GM12878 (cell line): ENCODE data around the gene SLC2A8. TPM values are rescaled to one million over a fixed set of nuclear protein-coding genes. Genes with fewer than 3 reads are reported as not detected.

ENCODE experiments used
- ATAC-seq: fragments of 200-7000 bp; cut with Tn5 transposase; 3 replicates; pipeline ENCODE4 v1.9.1; 2020; ENCODE audit warnings: mild to moderate bottlenecking, moderate library complexity
- BruUV-seq: library from RNA; stranded (reverse); fragments of 400-500 nt; replicated peaks from 2 replicates; lab custom pipeline; 2021; lab: Mats Ljungman, UMichigan
- CTCF ChIA-PET: fragments of 300-600 bp; sonication (Branson Sonifier 250); formaldehyde crosslinking; extraction: SDS; loops from one replicate; lab custom pipeline; 2021; ENCODE audit warnings: inconsistent platforms; lab: Yijun Ruan, JAX
- POLR2A ChIA-PET: fragments of 350-600 bp; formaldehyde crosslinking; extraction: SDS; loops from one replicate; lab custom pipeline; 2021; ENCODE audit warnings: inconsistent platforms; lab: Charles Lee
- RAD21 ChIA-PET: fragments of 300-600 bp; sonication (Branson Sonifier 250); formaldehyde crosslinking; loops from one replicate; lab custom pipeline; 2023; ENCODE audit warnings: antibody characterized with exemption; ENCODE audit not compliant: unreplicated experiment; lab: Charles Lee
- SMC1A ChIA-PET: fragments of 300-600 bp; sonication (Branson Sonifier 250); formaldehyde crosslinking; loops from one replicate; lab custom pipeline; 2023; ENCODE audit not compliant: unreplicated experiment, uncharacterized antibody; lab: Charles Lee
- DNase-seq: peaks from one replicate; pipeline ENCODE4 v3.0.0-alpha.2; 2011; ENCODE audit warnings: low read depth, low spot score
- FAIRE-seq: peaks from 3 replicates; lab custom pipeline; 2011; peaks lifted over from hg19 to GRCh38; lab: Jason Lieb, UNC
- H2AFZ ChIP-seq: 2 replicates; pipeline ENCODE4 v1.6.0; 2011; ENCODE audit warnings: low read depth, low read length, control low read depth; ENCODE audit not compliant: control insufficient read depth
- H3K27ac ChIP-seq: 2 replicates; pipeline ENCODE4 v1.5.1; 2011; ENCODE audit warnings: control low read depth; ENCODE audit not compliant: control insufficient read depth, insufficient read depth
- H3K27me3 ChIP-seq, 2 experiments: replicated peaks in 1 of 2; 2 replicates each; pipeline versions ENCODE4 v1.6.0 to v1.6.1; 2011; ENCODE audit warnings: low read length in 1 of 2; ENCODE audit not compliant: control insufficient read depth in 2 of 2, insufficient read depth in 2 of 2
- H3K36me3 ChIP-seq, 2 experiments: 2 replicates each; pipeline ENCODE4 v1.5.1; 2011; ENCODE audit warnings: low read length in 1 of 2; ENCODE audit not compliant: control insufficient read depth in 2 of 2, insufficient read depth in 2 of 2
- H3K4me1 ChIP-seq: 2 replicates; pipeline ENCODE4 v1.6.1; 2011; ENCODE audit warnings: mild to moderate bottlenecking, low read length, moderate library complexity, mixed read lengths; ENCODE audit not compliant: control insufficient read depth, insufficient read depth
- H3K4me2 ChIP-seq: 2 replicates; pipeline ENCODE4 v1.6.0; 2011; ENCODE audit warnings: control low read depth; ENCODE audit not compliant: control insufficient read depth, insufficient read depth
- H3K4me3 ChIP-seq: fragments of 200-600 bp; sonication (generic); 2 replicates; pipeline ENCODE4 v1.5.1; 2016
- H3K79me2 ChIP-seq: 2 replicates; pipeline ENCODE4 v1.6.0; 2011; ENCODE audit warnings: low read length; ENCODE audit not compliant: control insufficient read depth, insufficient read depth
- H3K9ac ChIP-seq: 2 replicates; pipeline ENCODE4 v1.8.0; 2011; ENCODE audit warnings: low read length, control low read depth, mixed read lengths; ENCODE audit not compliant: control insufficient read depth, insufficient read depth
- H3K9me3 ChIP-seq: replicated peaks from 3 replicates; pipeline ENCODE4 v1.5.1; 2011; ENCODE audit warnings: mild to moderate bottlenecking, low read length; ENCODE audit not compliant: control insufficient read depth, insufficient read depth
- H4K20me1 ChIP-seq: 2 replicates; pipeline ENCODE4 v1.6.0; 2011; ENCODE audit not compliant: control insufficient read depth, insufficient read depth
- ASH2L ChIP-seq: fragments of 300-600, 200-600 bp; sonication (generic); IDR thresholded peaks from 2 replicates; pipeline ENCODE4 v1.6.1; 2017; ENCODE audit warnings: low read depth, mild to moderate bottlenecking, borderline replicate concordance
- EGR1 ChIP-seq, 2 experiments: IDR thresholded peaks; 1 replicate in 1 of 2; 2 replicates in 1 of 2; pipeline ENCODE4 v1.6.1; 2011 to 2012; ENCODE audit warnings: low read depth in 2 of 2, low read length in 2 of 2, borderline replicate concordance in 1 of 2, mild to moderate bottlenecking in 1 of 2, moderate library complexity in 1 of 2
- HDGF ChIP-seq: fragments of 450-650 bp; IDR thresholded peaks from 2 replicates; pipeline ENCODE4 v1.6.1; 2016; ENCODE audit warnings: antibody characterized with exemption
- IKZF2 ChIP-seq, 2 experiments: fragments of 450-650 bp; IDR thresholded peaks; 2 replicates each; pipeline ENCODE4 v1.6.1; 2017; ENCODE audit warnings: mild to moderate bottlenecking in 2 of 2, moderate library complexity in 2 of 2
- MXI1 ChIP-seq: fragments of 150-350 bp; IDR thresholded peaks from 2 replicates; pipeline ENCODE4 v1.6.1; 2011; ENCODE audit warnings: low read depth, mild to moderate bottlenecking, inconsistent platforms, low read length, improper control_type of control experiment
- NFIC ChIP-seq: IDR thresholded peaks from 2 replicates; pipeline ENCODE4 v1.6.1; 2012; ENCODE audit warnings: low read depth, mild to moderate bottlenecking, inconsistent platforms, low read length, moderate library complexity
- RBBP5 ChIP-seq: fragments of 200-600 bp; sonication (generic); conservative IDR thresholded peaks from 2 replicates; pipeline ENCODE4 v1.6.1; 2016
- SMAD1 ChIP-seq: fragments of 450-650 bp; IDR thresholded peaks from 2 replicates; pipeline ENCODE4 v1.6.1; 2018; ENCODE audit warnings: mild to moderate bottlenecking, low read depth; ENCODE audit not compliant: partially characterized antibody
- WGBS: methylation state at CpG from one replicate; pipeline ENCODE4 v1.1.6; 2016; ENCODE audit warnings: low lambda C conversion rate; ENCODE audit not compliant: insufficient replicate concordance, insufficient coverage; ENCODE audit errors: missing lambda C conversion rate; 5-methylcytosine and 5-hydroxymethylcytosine counted together
- in situ Hi-C: fragments of 300-500 bp; cut with MboI; formaldehyde crosslinking; loops from 9 replicates; pipeline ENCODE4 v1.14.3; 2018; ENCODE audit warnings: mixed read lengths
- intact Hi-C: fragments of 100-400 bp; cut with micrococcal nuclease; formaldehyde crosslinking; loops from one replicate; pipeline ENCODE4 v1.14.2; 2022; ENCODE audit not compliant: unreplicated experiment
- polyA plus RNA-seq, 11 experiments: library from polyadenylated mRNA; depleted of rRNA in 4 of 11; unstranded in 6 of 11; stranded (reverse) in 5 of 11; fragments of >200 nt; fragmentation: Nextera tagmentation in 4 of 11; fragmentation: Illumina TruSeq in 1 of 11; extraction: Ambion mirVana in 4 of 11; extraction: Trizol in 1 of 11; gene quantifications; 1 replicate in 1 of 11; 2 replicates in 10 of 11; pipeline versions ENCODE4 v1.2.1 to v1.2.3, GENCODE V29; 2011 to 2016; ENCODE audit warnings: inconsistent platforms in 2 of 11, missing spikeins in 2 of 11, low read depth in 1 of 11
- total RNA-seq, 4 experiments: library from RNA; depleted of rRNA in 3 of 4; stranded (reverse); fragments of >200 nt in 3 of 4; fragmentation: Illumina TruSeq in 1 of 4; extraction: Trizol in 1 of 4; gene quantifications; 2 replicates each; pipeline versions ENCODE4 v1.2.1 to v1.2.3, GENCODE V29; 2013 to 2021
- TF ChIP-seq, protein P1 (sequence below): fragments of 450-650 bp; IDR thresholded peaks from 2 replicates; pipeline ENCODE4 v1.6.1; 2017; ENCODE audit warnings: mild to moderate bottlenecking
- TF ChIP-seq, protein P2 (sequence below): IDR thresholded peaks from 2 replicates; pipeline ENCODE4 v1.6.1; 2012; ENCODE audit warnings: mild to moderate bottlenecking, low read depth, low read length
- TF ChIP-seq, protein P3 (sequence below): IDR thresholded peaks from 2 replicates; pipeline ENCODE4 v1.6.1; 2012; ENCODE audit warnings: low read depth, low read length, improper control_type of control experiment
- TF ChIP-seq, protein P4 (sequence below): fragments of 450-650 bp; IDR thresholded peaks from 2 replicates; pipeline ENCODE4 v1.6.1; 2016; ENCODE audit warnings: mild to moderate bottlenecking
- TF ChIP-seq, protein P5 (sequence below): fragments of 150-350 bp; IDR thresholded peaks from 2 replicates; pipeline ENCODE4 v1.6.1; 2014; ENCODE audit warnings: mild to moderate bottlenecking, low read depth, low read length

Gene SLC2A8
- total and polyA plus RNA-seq, 10 of the 15 experiments (the other 5 are each of a cell fraction or from before 2014, with no cell fraction given): 0.31 to 22.7 (median 10.0) TPM

DNA sequence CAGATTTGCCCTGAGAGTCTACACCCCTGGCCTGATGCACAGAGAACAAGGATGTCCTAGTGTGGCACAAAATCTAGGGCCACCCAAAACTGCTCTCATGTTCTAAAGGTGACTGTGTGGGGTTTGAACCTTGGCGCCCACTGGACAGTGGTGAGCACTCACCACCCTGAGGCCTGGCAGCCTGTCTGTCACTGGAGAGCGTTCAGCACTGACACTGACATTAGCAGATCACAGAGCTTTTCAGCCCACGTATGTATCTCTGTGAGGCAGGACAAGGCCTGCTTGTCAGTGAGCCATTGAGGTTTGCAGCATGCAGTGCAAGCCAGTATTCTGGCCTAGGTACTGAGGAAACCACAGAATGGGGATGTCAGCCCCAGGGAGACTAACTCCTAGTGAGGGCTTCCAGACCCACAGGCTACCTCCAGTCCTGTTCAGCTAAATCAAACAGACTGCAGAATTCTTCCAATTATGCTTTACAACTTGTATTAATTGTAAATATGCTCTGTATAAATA lies 38.9 kb upstream of the SLC2A8 start:
- ChIA-PET CTCF (interaction anchor here (1.2 kb wide), 1 partner anchor 143 kb away, joined by 3 read pairs; no protein-coding TSS in a partner anchor), SMC1A (no interaction called here), RAD21 (no interaction called here), POLR2A (interaction anchor here (0.6 kb wide), 1 partner anchor 1620 kb away, joined by 5 read pairs; no protein-coding TSS in a partner anchor)
- H3K4me2 ChIP-seq: no peak overlapping the region
- no peaks in the 10 kb centered on the region; a peak in 1 of 4 replicates for H3K36me3 ChIP-seq
- no peak overlapping the region for H2AFZ ChIP-seq
- FAIRE-seq: no peak
- intact Hi-C loops: no loop called here
- no TSS peak for BruUV-seq
- H3K9ac ChIP-seq: no peak overlapping the region
- 68% methylated on average over 3 of the region's 3 CpGs for WGBS
- no peak for DNase-seq
- H3K79me2 ChIP-seq: no peaks in the 10 kb centered on the region
- H4K20me1 ChIP-seq: no peaks in the 10 kb centered on the region
- in situ Hi-C loops: no loop called here
- ATAC-seq: no peak
- no peak overlapping the region for H3K4me3 ChIP-seq
- H3K9me3 ChIP-seq: no peaks in the 10 kb centered on the region
- no peaks in the 10 kb centered on the region for H3K27me3 ChIP-seq
- no peak overlapping the region for H3K27ac ChIP-seq
- H3K4me1 ChIP-seq: peaks cover 5% of the 10 kb centered on the region; the same call in 1 of the 2 replicates
- TF ChIP-seq, protein P1, sequence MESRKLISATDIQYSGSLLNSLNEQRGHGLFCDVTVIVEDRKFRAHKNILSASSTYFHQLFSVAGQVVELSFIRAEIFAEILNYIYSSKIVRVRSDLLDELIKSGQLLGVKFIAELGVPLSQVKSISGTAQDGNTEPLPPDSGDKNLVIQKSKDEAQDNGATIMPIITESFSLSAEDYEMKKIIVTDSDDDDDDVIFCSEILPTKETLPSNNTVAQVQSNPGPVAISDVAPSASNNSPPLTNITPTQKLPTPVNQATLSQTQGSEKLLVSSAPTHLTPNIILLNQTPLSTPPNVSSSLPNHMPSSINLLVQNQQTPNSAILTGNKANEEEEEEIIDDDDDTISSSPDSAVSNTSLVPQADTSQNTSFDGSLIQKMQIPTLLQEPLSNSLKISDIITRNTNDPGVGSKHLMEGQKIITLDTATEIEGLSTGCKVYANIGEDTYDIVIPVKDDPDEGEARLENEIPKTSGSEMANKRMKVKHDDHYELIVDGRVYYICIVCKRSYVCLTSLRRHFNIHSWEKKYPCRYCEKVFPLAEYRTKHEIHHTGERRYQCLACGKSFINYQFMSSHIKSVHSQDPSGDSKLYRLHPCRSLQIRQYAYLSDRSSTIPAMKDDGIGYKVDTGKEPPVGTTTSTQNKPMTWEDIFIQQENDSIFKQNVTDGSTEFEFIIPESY: no peak
- TF ChIP-seq SMAD1 (no peak), ASH2L (no peak), HDGF (no peak), EGR1 (IDR thresholded peaks at IDR 0.05; ENCODE audit: borderline replicate concordance in 1 of 2, low read depth in 2 of 2, low read length in 2 of 2) (no peak), RBBP5 (no peak), IKZF2 (IDR thresholded peaks at IDR 0.05) (no peak), MXI1 (no peak), NFIC (no peak)
- TF ChIP-seq, protein P2, sequence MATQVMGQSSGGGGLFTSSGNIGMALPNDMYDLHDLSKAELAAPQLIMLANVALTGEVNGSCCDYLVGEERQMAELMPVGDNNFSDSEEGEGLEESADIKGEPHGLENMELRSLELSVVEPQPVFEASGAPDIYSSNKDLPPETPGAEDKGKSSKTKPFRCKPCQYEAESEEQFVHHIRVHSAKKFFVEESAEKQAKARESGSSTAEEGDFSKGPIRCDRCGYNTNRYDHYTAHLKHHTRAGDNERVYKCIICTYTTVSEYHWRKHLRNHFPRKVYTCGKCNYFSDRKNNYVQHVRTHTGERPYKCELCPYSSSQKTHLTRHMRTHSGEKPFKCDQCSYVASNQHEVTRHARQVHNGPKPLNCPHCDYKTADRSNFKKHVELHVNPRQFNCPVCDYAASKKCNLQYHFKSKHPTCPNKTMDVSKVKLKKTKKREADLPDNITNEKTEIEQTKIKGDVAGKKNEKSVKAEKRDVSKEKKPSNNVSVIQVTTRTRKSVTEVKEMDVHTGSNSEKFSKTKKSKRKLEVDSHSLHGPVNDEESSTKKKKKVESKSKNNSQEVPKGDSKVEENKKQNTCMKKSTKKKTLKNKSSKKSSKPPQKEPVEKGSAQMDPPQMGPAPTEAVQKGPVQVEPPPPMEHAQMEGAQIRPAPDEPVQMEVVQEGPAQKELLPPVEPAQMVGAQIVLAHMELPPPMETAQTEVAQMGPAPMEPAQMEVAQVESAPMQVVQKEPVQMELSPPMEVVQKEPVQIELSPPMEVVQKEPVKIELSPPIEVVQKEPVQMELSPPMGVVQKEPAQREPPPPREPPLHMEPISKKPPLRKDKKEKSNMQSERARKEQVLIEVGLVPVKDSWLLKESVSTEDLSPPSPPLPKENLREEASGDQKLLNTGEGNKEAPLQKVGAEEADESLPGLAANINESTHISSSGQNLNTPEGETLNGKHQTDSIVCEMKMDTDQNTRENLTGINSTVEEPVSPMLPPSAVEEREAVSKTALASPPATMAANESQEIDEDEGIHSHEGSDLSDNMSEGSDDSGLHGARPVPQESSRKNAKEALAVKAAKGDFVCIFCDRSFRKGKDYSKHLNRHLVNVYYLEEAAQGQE: no peak
- TF ChIP-seq, protein P3, sequence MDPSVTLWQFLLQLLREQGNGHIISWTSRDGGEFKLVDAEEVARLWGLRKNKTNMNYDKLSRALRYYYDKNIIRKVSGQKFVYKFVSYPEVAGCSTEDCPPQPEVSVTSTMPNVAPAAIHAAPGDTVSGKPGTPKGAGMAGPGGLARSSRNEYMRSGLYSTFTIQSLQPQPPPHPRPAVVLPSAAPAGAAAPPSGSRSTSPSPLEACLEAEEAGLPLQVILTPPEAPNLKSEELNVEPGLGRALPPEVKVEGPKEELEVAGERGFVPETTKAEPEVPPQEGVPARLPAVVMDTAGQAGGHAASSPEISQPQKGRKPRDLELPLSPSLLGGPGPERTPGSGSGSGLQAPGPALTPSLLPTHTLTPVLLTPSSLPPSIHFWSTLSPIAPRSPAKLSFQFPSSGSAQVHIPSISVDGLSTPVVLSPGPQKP: no peak
- TF ChIP-seq, protein P4, sequence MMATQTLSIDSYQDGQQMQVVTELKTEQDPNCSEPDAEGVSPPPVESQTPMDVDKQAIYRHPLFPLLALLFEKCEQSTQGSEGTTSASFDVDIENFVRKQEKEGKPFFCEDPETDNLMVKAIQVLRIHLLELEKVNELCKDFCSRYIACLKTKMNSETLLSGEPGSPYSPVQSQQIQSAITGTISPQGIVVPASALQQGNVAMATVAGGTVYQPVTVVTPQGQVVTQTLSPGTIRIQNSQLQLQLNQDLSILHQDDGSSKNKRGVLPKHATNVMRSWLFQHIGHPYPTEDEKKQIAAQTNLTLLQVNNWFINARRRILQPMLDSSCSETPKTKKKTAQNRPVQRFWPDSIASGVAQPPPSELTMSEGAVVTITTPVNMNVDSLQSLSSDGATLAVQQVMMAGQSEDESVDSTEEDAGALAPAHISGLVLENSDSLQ: no peak
- TF ChIP-seq, protein P5, sequence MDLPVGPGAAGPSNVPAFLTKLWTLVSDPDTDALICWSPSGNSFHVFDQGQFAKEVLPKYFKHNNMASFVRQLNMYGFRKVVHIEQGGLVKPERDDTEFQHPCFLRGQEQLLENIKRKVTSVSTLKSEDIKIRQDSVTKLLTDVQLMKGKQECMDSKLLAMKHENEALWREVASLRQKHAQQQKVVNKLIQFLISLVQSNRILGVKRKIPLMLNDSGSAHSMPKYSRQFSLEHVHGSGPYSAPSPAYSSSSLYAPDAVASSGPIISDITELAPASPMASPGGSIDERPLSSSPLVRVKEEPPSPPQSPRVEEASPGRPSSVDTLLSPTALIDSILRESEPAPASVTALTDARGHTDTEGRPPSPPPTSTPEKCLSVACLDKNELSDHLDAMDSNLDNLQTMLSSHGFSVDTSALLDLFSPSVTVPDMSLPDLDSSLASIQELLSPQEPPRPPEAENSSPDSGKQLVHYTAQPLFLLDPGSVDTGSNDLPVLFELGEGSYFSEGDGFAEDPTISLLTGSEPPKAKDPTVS: no peak
